ENCODE data around the gene ACSM3.
"Not testable (repeated sequence)": the region's sequence is repeated elsewhere in the genome, so short reads cannot be mapped to it uniquely, and the experiment has no call there.

The ACSM3 gene

DNA sequence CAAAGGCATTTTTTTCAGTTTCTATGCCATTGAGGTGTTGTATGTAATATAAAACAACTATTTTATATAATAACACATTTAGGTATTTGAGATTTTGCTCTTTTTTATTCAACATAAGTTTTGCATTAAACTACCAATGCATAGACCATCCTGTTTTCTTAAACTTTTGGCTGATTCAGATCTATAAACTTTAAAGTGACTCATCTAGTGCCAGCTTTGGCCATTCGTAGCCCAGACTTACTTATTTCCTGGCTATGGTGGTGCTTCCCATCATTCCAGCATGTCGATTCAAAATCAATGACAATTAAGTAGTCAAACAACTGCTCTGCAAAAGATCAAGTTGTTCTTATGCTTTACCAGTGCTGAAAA lies 39.4 kb downstream of the ACSM3 start:
- DNase-seq (ENCODE audit: low read depth, low spot score) = no peak
- no peak overlapping the region for H3K27ac ChIP-seq

GRCh38 chr16:20803561-20804214 lies 39.9 kb downstream of the ACSM3 start:
- DNase-seq (ENCODE audit: low read depth, low spot score) = no peak
- H3K27ac ChIP-seq = no peak overlapping the region

DNA sequence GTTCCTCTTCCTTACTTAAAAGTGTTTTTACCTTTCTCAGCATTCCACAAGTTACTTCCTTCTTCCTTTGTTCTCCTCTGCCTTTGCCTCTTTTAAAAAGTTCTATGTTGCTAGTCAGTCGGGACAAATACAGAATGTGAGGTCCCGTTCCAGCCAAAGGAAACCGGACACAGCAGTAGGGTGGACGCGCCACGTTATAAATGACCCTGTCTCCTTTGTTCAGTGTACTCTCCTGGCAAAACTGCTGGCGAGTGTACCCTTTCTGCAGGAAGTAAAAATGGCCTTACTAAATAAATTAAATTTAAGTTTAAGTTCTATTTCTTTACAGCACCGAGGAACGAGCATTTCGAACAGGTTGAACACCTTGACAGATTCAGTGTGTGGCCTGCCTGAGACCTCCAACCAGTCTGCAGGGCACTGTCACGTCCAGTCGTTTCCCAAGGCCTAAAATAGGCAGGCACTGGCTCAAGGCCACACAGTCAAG lies 41.9 kb downstream of the ACSM3 start:
- DNase-seq (ENCODE audit: low read depth, low spot score) = not testable (repeated sequence)
- H3K27ac ChIP-seq = peak overlapping the region; percentile 89

DNA sequence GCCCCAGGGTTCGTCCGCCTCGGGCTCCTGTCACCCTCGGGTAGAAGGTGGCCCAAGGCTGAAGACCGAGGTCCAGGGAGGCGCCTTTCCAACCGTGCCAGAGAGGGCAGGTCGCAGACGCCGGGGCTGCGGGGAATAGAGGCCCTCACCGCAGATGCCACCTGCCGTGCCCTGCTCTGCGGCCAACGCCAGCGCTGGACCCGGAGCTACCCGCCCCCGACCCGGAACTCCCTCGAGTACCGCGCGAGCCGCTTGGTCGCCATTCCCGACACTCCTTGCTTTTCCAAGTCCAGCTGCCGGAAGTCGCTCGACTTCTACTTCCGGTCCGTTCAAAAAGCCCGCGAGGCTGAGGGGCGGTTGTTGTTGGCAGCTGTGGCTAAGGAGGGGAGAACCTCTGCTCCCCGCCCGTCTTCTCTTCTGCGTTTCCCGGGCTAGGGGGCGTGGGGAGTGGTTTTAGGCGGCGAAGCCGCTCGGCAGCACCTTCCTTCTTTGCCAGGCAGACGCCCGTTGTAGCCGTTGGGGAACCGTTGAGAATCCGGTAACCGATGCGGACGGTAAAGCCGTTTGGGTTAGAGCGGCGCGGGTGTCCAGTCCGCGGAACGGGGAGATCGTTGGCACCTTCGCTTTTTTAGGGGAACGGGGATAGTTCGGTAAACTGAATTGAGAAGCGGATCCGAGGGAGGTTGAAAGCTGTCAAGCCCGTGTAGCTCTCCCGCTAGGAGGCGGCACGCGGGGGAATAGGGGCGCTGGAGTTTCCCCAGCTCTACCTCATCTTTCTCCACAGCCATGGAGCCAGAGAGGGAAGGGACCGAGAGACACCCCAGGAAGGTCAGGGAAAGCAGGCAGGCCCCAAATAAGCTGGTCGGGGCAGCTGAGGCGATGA lies 42.6 kb downstream of the ACSM3 start, which contains the start of the genes ERI2 and REXO5:
Gene ERI2 (minus strand): TSS at position 305 of the 883 bp plus-strand sequence. CDS start 42 bp downstream, at position 263.
Gene REXO5 (plus strand): TSS at position 360 of the 883 bp plus-strand sequence. CDS start 427 bp downstream, at position 787.
- DNase-seq (ENCODE audit: low read depth, low spot score) = peak; percentile 53
- H3K27ac ChIP-seq = peak within 1 kb of the TSS; percentile 89

DNA sequence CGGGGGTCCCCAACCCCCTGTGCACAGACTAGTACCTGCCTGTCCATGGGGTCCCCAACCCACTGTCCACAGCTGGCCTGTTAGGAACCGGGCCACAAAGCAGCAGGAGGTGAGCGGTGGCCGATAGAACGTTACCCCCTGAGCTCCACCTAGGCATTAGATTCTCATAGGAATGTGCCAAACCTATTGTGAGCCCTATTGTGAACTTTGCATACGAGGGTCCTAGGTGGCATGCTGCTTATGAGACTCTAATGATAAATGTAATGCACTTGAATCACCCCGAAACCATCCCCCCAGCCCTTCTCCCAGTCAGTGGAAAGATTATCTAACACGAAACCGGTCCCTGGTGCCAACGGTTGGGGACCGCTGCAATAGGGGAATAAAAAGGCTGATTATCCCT lies 44.0 kb downstream of the ACSM3 start:
- no peak for DNase-seq (ENCODE audit: low read depth, low spot score)
- no peak overlapping the region for H3K27ac ChIP-seq

GRCh38 chr16:20811889-20812439 lies 48.1 kb downstream of the ACSM3 start:
- no peak overlapping the region for H3K27ac ChIP-seq
- no peak for DNase-seq (ENCODE audit: low read depth, low spot score)

DNA sequence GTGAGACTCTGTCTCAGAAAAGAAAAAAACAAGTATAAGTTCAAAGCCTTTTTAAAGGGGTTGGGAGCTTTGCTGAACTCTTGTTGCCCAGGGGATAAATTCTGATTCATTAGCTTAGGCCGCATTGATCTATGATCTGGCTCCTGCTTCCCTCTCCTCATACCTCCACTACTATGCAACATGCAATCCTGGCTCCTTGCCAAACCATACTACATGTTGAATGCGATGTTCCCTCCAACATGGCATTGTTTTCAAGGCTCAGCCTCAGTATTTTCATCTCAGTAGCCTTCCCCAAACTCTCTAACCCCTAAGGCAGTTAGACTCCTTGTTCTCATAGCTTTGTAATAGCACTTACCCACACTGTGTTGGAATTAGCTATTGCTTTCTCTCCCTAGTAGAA lies 48.7 kb downstream of the ACSM3 start:
- no peak overlapping the region for H3K27ac ChIP-seq
- no peak for DNase-seq (ENCODE audit: low read depth, low spot score)

GRCh38 chr16:20814784-20815183 lies 51.0 kb downstream of the ACSM3 start:
- H3K27ac ChIP-seq = no peak overlapping the region
- no peak for DNase-seq (ENCODE audit: low read depth, low spot score)

DNA sequence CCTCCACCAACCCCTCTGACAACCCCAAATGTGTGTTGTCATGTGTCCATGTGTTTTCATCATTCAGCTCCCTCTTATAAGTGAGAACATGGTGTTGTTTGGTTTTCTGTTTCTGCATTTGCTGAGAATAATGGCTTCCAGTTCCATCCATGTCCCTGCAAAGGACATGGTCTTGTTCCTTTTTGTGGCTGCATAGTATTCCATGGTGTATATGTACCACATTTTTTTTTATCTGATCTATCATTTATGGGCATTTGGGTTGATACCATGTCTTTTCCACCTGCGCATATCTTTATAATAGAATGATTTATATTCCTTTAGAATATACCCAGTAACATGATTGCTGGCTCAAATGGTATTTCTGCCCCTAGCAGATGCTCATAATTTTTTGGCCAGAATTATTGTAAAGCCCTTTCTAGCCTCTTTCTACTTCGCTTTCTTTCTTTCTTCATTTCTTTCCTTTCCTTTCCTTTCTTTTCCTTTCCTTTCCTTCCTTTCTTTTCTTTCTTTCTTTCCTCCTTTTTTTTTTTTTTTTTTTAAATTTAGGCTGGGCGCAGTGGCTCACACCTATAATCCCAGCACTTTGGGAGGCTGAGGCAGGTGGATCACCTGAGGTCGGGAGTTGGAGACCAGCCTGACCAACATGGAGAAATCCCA lies 55.2 kb downstream of the ACSM3 start:
- no peak for DNase-seq (ENCODE audit: low read depth, low spot score)
- no peak overlapping the region for H3K27ac ChIP-seq

- no peak overlapping the region for H3K27ac ChIP-seq
- no peak for DNase-seq (ENCODE audit: low read depth, low spot score)
These were observed 57.9 kb downstream of the ACSM3 start for GRCh38 chr16:20821682-20822081.

DNA sequence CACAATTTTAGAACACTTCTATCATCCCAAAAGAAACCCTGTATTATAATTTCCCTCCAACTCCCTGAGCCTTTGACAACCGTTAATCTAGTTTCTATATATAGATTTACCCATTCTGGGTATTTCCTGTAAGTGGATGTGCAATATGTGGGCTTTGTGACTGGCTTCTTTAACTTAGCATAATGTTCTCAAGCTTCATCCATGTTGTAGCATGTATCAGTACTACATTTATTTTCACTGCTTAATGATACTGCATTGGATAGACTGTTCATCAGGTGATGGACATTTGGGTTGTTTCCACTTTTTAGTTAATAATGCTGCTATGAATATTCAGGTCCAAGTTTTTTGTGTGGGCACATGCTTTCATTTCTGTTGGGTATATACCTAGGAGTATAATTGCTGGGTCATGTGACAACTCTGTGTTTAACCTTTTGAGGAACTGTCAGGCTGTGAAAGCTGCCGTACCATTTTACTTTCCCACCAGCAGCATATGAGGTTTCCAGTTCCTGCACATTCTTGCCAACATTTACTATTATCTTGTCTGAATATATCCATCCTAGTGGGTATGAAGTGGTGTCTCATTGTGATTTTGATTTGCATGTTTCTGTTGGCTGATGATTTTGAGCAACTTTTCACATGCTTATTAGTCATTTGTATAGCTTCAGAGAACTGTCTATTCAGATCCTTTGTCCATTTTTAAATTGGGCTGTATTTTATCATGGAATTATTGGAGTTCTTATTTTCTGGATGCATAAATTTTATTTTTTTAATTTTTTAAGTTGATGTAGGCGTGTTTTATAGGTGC lies 58.9 kb downstream of the ACSM3 start:
- DNase-seq (ENCODE audit: low read depth, low spot score) = no peak
- H3K27ac ChIP-seq = no peak overlapping the region

DNA sequence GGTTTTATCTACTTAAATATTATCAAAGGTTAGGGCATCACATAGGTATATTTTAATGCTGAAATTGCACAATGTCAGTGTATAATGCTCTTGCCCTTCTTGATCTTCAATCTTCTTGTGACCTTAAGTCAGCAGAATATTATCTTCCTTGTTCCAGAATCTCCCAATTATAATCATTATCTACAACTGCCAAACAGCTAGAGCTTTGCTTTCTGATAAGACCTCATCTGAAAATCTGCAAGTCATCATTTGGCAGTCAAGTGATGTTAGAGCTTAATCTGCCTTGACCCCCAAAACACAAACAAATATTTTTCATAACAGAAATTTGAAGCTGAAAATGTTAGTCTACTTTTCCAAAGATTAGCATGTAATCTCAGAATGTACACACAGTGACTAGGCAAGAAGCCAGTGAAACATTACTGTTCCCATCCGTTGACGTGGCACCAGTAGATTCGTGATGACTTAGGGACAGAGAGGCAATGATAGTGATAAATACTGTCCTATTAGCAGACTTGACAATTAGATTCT lies 62.3 kb downstream of the ACSM3 start:
- DNase-seq (ENCODE audit: low read depth, low spot score) = no peak
- no peak overlapping the region for H3K27ac ChIP-seq

DNA sequence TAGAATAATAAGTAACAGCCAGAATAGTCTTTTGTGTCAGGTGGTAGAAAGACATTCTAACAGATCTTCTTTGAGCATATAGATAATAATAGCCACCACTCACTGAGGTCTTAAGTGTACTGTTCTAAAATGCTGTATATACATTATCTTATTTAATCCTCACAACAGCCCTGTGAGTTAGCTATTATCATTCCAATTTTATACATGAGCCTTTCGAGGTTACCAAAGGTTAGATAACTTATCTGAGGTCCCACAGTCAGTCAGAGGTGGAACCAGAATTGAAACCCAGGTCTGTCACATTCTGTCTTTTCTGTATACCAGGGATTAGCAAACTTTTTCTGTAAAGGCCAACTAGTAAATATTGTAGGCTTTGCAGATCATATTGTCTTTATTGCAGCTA lies 65.7 kb downstream of the ACSM3 start:
- no peak overlapping the region for H3K27ac ChIP-seq
- DNase-seq (ENCODE audit: low read depth, low spot score) = no peak

- no peak for DNase-seq (ENCODE audit: low read depth, low spot score)
These were observed 66.6 kb downstream of the ACSM3 start for GRCh38 chr16:20830372-20830771.

DNA sequence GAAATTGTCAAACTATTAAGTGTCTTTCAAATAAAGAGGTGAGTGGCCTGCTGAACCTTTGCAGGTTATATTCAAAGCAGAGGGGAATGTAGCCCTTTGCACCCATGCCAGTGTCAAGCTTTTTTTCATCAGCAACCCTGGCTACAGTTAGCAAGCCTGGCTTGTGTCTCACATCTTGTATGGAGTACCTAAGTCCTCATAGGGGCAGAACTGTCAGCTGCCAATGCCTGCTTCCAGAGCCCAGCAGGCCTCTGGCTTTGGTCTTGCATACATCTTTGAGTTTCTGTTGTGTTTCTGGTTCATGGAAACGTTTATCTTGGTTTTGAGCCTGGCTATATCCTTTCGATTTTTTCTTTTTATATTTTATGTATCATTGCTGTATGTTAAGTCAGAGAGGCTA lies 69.3 kb downstream of the ACSM3 start:
- H3K27ac ChIP-seq = no peak overlapping the region
- no peak for DNase-seq (ENCODE audit: low read depth, low spot score)

More at GRCh38 chr16:20830372-20830771, 66.6 kb downstream of the ACSM3 start:
- no peak overlapping the region for H3K27ac ChIP-seq

- DNase-seq (ENCODE audit: low read depth, low spot score) = no peak
- no peak overlapping the region for H3K27ac ChIP-seq
These were observed 74.4 kb downstream of the ACSM3 start for GRCh38 chr16:20838240-20838639.

GRCh38 chr16:20839504-20839903 lies 75.7 kb downstream of the ACSM3 start:
- DNase-seq (ENCODE audit: low read depth, low spot score) = no peak
- H3K27ac ChIP-seq = no peak overlapping the region

DNA sequence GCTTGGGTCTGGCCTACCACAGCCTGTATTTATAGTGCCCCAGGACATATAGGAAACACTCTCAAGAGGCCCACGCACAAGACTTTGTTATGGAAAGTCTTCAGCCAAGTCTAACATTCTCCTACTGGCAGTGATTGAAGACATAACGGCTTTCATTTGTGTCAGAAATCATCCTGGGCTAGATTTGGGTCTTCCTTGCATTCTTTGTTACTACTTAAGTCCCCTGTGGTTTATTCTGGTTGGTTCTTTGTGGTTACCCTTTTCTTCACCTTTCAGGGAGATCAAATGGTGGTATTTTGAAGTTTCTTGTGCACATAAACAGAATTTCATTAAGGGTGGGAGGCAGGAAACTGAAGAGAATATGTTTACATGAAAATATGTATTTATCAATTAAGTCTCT lies 80.2 kb downstream of the ACSM3 start:
- no peak overlapping the region for H3K27ac ChIP-seq
- DNase-seq (ENCODE audit: low read depth, low spot score) = no peak

GRCh38 chr16:20844588-20844987 lies 80.8 kb downstream of the ACSM3 start:
- DNase-seq (ENCODE audit: low read depth, low spot score) = no peak
- H3K27ac ChIP-seq = no peak overlapping the region

Data from epithelial cell of prostate (primary cell).